GM12878 (cell line): ENCODE data around the gene SLC1A5. TPM values are rescaled to one million over a fixed set of nuclear protein-coding genes. Genes with fewer than 3 reads are reported as not detected.

Experiments
- ATAC-seq: fragments of 200-7000 bp; cut with Tn5 transposase; 3 replicates; pipeline ENCODE4 v1.9.1; 2020; ENCODE audit warnings: mild to moderate bottlenecking, moderate library complexity
- BruUV-seq: library from RNA; stranded (reverse); fragments of 400-500 nt; replicated peaks from 2 replicates; lab custom pipeline; 2021; lab: Mats Ljungman, UMichigan
- CTCF ChIA-PET: fragments of 300-600 bp; sonication (Branson Sonifier 250); formaldehyde crosslinking; extraction: SDS; loops from one replicate; lab custom pipeline; 2021; ENCODE audit warnings: inconsistent platforms; lab: Yijun Ruan, JAX
- POLR2A ChIA-PET: fragments of 350-600 bp; formaldehyde crosslinking; extraction: SDS; loops from one replicate; lab custom pipeline; 2021; ENCODE audit warnings: inconsistent platforms; lab: Charles Lee
- RAD21 ChIA-PET: fragments of 300-600 bp; sonication (Branson Sonifier 250); formaldehyde crosslinking; loops from one replicate; lab custom pipeline; 2023; ENCODE audit warnings: antibody characterized with exemption; ENCODE audit not compliant: unreplicated experiment; lab: Charles Lee
- SMC1A ChIA-PET: fragments of 300-600 bp; sonication (Branson Sonifier 250); formaldehyde crosslinking; loops from one replicate; lab custom pipeline; 2023; ENCODE audit not compliant: unreplicated experiment, uncharacterized antibody; lab: Charles Lee
- DNase-seq: peaks from one replicate; pipeline ENCODE4 v3.0.0-alpha.2; 2011; ENCODE audit warnings: low read depth, low spot score
- FAIRE-seq: peaks from 3 replicates; lab custom pipeline; 2011; peaks lifted over from hg19 to GRCh38; lab: Jason Lieb, UNC
- H2AFZ ChIP-seq: 2 replicates; pipeline ENCODE4 v1.6.0; 2011; ENCODE audit warnings: low read depth, low read length, control low read depth; ENCODE audit not compliant: control insufficient read depth
- H3K27ac ChIP-seq: 2 replicates; pipeline ENCODE4 v1.5.1; 2011; ENCODE audit warnings: control low read depth; ENCODE audit not compliant: control insufficient read depth, insufficient read depth
- H3K27me3 ChIP-seq, 2 experiments: replicated peaks in 1 of 2; 2 replicates each; pipeline versions ENCODE4 v1.6.0 to v1.6.1; 2011; ENCODE audit warnings: low read length in 1 of 2; ENCODE audit not compliant: control insufficient read depth in 2 of 2, insufficient read depth in 2 of 2
- H3K36me3 ChIP-seq, 2 experiments: 2 replicates each; pipeline ENCODE4 v1.5.1; 2011; ENCODE audit warnings: low read length in 1 of 2; ENCODE audit not compliant: control insufficient read depth in 2 of 2, insufficient read depth in 2 of 2
- H3K4me1 ChIP-seq: 2 replicates; pipeline ENCODE4 v1.6.1; 2011; ENCODE audit warnings: mild to moderate bottlenecking, low read length, moderate library complexity, mixed read lengths; ENCODE audit not compliant: control insufficient read depth, insufficient read depth
- H3K4me2 ChIP-seq: 2 replicates; pipeline ENCODE4 v1.6.0; 2011; ENCODE audit warnings: control low read depth; ENCODE audit not compliant: control insufficient read depth, insufficient read depth
- H3K4me3 ChIP-seq: fragments of 200-600 bp; sonication (generic); 2 replicates; pipeline ENCODE4 v1.5.1; 2016
- H3K79me2 ChIP-seq: 2 replicates; pipeline ENCODE4 v1.6.0; 2011; ENCODE audit warnings: low read length; ENCODE audit not compliant: control insufficient read depth, insufficient read depth
- H3K9ac ChIP-seq: 2 replicates; pipeline ENCODE4 v1.8.0; 2011; ENCODE audit warnings: low read length, control low read depth, mixed read lengths; ENCODE audit not compliant: control insufficient read depth, insufficient read depth
- H3K9me3 ChIP-seq: replicated peaks from 3 replicates; pipeline ENCODE4 v1.5.1; 2011; ENCODE audit warnings: mild to moderate bottlenecking, low read length; ENCODE audit not compliant: control insufficient read depth, insufficient read depth
- H4K20me1 ChIP-seq: 2 replicates; pipeline ENCODE4 v1.6.0; 2011; ENCODE audit not compliant: control insufficient read depth, insufficient read depth
- ATF2 ChIP-seq: IDR thresholded peaks from 2 replicates; pipeline ENCODE4 v1.6.1; 2012; ENCODE audit warnings: low read length, inconsistent platforms
- BCL11A ChIP-seq: IDR thresholded peaks from 2 replicates; pipeline ENCODE4 v1.6.1; 2011; ENCODE audit warnings: low read depth, low read length
- BMI1 ChIP-seq: fragments of 450-650 bp; IDR thresholded peaks from 2 replicates; pipeline ENCODE4 v1.6.1; 2016; ENCODE audit warnings: mild to moderate bottlenecking, moderate library complexity, borderline replicate concordance
- CTCF ChIP-seq, 3 experiments: IDR thresholded peaks in 2 of 3; conservative IDR thresholded peaks in 1 of 3; 2 replicates each; pipeline ENCODE4 v1.5.1; 2011; ENCODE audit warnings: low read depth in 3 of 3, low read length in 3 of 3, mild to moderate bottlenecking in 3 of 3, control low read depth in 2 of 3, moderate library complexity in 2 of 3, inconsistent platforms in 1 of 3, mixed read lengths in 1 of 3; ENCODE audit not compliant: control insufficient read depth in 2 of 3, insufficient read depth in 1 of 3; ENCODE audit errors: extremely low read depth in 1 of 3
- CUX1 ChIP-seq: IDR thresholded peaks from 2 replicates; pipeline ENCODE4 v1.6.1; 2012; ENCODE audit warnings: improper control_type of control experiment, low read depth, low read length; ENCODE audit not compliant: insufficient replicate concordance
- EED ChIP-seq: sonication (generic); IDR thresholded peaks from 2 replicates; pipeline ENCODE4 v1.6.1; 2016; ENCODE audit warnings: antibody characterized with exemption, low read depth
- GABPA ChIP-seq: IDR thresholded peaks from 2 replicates; pipeline ENCODE4 v1.6.1; 2014; ENCODE audit warnings: antibody characterized with exemption, low read depth, mild to moderate bottlenecking, inconsistent platforms
- MEF2A ChIP-seq: IDR thresholded peaks from 2 replicates; pipeline ENCODE4 v1.6.1; 2011; ENCODE audit warnings: low read depth, mild to moderate bottlenecking, low read length, moderate library complexity; ENCODE audit not compliant: insufficient read depth
- NBN ChIP-seq: fragments of 450-650 bp; IDR thresholded peaks from 2 replicates; pipeline ENCODE4 v1.6.1; 2016
- SKIL ChIP-seq: fragments of 450-650 bp; IDR thresholded peaks from 2 replicates; pipeline ENCODE4 v1.6.1; 2017; ENCODE audit warnings: mild to moderate bottlenecking, low read depth, inconsistent platforms; ENCODE audit not compliant: poor library complexity, severe bottlenecking
- WGBS: methylation state at CpG from one replicate; pipeline ENCODE4 v1.1.6; 2016; ENCODE audit warnings: low lambda C conversion rate; ENCODE audit not compliant: insufficient replicate concordance, insufficient coverage; ENCODE audit errors: missing lambda C conversion rate; 5-methylcytosine and 5-hydroxymethylcytosine counted together
- in situ Hi-C: fragments of 300-500 bp; cut with MboI; formaldehyde crosslinking; loops from 9 replicates; pipeline ENCODE4 v1.14.3; 2018; ENCODE audit warnings: mixed read lengths
- intact Hi-C: fragments of 100-400 bp; cut with micrococcal nuclease; formaldehyde crosslinking; loops from one replicate; pipeline ENCODE4 v1.14.2; 2022; ENCODE audit not compliant: unreplicated experiment
- polyA plus RNA-seq, 11 experiments: library from polyadenylated mRNA; depleted of rRNA in 4 of 11; unstranded in 6 of 11; stranded (reverse) in 5 of 11; fragments of >200 nt; fragmentation: Nextera tagmentation in 4 of 11; fragmentation: Illumina TruSeq in 1 of 11; extraction: Ambion mirVana in 4 of 11; extraction: Trizol in 1 of 11; gene quantifications; 1 replicate in 1 of 11; 2 replicates in 10 of 11; pipeline versions ENCODE4 v1.2.1 to v1.2.3, GENCODE V29; 2011 to 2016; ENCODE audit warnings: inconsistent platforms in 2 of 11, missing spikeins in 2 of 11, low read depth in 1 of 11
- total RNA-seq, 4 experiments: library from RNA; depleted of rRNA in 3 of 4; stranded (reverse); fragments of >200 nt in 3 of 4; fragmentation: Illumina TruSeq in 1 of 4; extraction: Trizol in 1 of 4; gene quantifications; 2 replicates each; pipeline versions ENCODE4 v1.2.1 to v1.2.3, GENCODE V29; 2013 to 2021

Gene SLC1A5
- total and polyA plus RNA-seq, 10 of the 15 experiments (the other 5 are each of a cell fraction or from before 2014, with no cell fraction given) = 9.1 to 129 (median 60.9) TPM

- no peaks in the 10 kb centered on the region for H3K79me2 ChIP-seq
- no peaks in the 10 kb centered on the region for H4K20me1 ChIP-seq
- ChIA-PET POLR2A (no interaction called here), SMC1A (no interaction called here), RAD21 (interaction anchor here (1.4 kb wide), 1 partner anchor 77 kb away, joined by 3 read pairs; no protein-coding TSS in a partner anchor), CTCF (interaction anchor here (0.6 to 1.8 kb wide), 3 partner anchors 78 to 84 kb away, joined by 3 to 11 read pairs (median 3); no protein-coding TSS in a partner anchor)
- no peaks in the 10 kb centered on the region for H3K27me3 ChIP-seq
- no peak overlapping the region for H3K4me2 ChIP-seq
- no TSS peak for BruUV-seq
- H2AFZ ChIP-seq = no peak overlapping the region
- no peaks in the 10 kb centered on the region for H3K9me3 ChIP-seq
- H3K4me1 ChIP-seq = no peaks in the 10 kb centered on the region
- in situ Hi-C loops = no loop called here
- H3K36me3 ChIP-seq = peaks cover 3 to 10% of the 10 kb centered on the region in 2 experiments; a peak in 3 of 4 replicates
- FAIRE-seq (no peak), DNase-seq (no peak), ATAC-seq (no peak)
- no peak overlapping the region for H3K27ac ChIP-seq
- intact Hi-C loops = no loop called here
- WGBS = 79% methylated on average over 6 of the region's 6 CpGs
- no peak overlapping the region for H3K9ac ChIP-seq
- no peak overlapping the region for H3K4me3 ChIP-seq
- TF ChIP-seq EED = no peak
- no peak for TF ChIP-seq BCL11A
- TF ChIP-seq ATF2 = no peak
- TF ChIP-seq CUX1 = no peak
- no peak for TF ChIP-seq NBN
- TF ChIP-seq BMI1 = no peak
- TF ChIP-seq SKIL = no peak
- no peak for TF ChIP-seq CTCF (IDR thresholded peaks at IDR 0.05 in 2 of 3, conservative IDR thresholded peaks at IDR 0.05 in 1 of 3; ENCODE audit: control insufficient read depth in 2 of 3, extremely low read depth in 1 of 3, insufficient read depth in 1 of 3, low read depth in 3 of 3, low read length in 3 of 3)
- TF ChIP-seq GABPA = no peak
- TF ChIP-seq MEF2A = no peak
Measured at GRCh38 chr19:46834984-46835383, 46.6 kb upstream of the SLC1A5 start.
